22Rv1 (cell line): ENCODE results near the gene MSANTD2.

Experiments used
- ZFX ChIP-seq: fragments of 450-650 bp; IDR thresholded peaks from 2 replicates; pipeline ENCODE4 v1.6.1; 2017; ENCODE audit warnings: antibody characterized with exemption, borderline replicate concordance
- TF ChIP-seq, protein P1 (sequence below): fragments of 450-650 bp; IDR thresholded peaks from 2 replicates; pipeline ENCODE4 v1.5.1; 2017; ENCODE audit warnings: mild to moderate bottlenecking

- TF ChIP-seq, protein P1, sequence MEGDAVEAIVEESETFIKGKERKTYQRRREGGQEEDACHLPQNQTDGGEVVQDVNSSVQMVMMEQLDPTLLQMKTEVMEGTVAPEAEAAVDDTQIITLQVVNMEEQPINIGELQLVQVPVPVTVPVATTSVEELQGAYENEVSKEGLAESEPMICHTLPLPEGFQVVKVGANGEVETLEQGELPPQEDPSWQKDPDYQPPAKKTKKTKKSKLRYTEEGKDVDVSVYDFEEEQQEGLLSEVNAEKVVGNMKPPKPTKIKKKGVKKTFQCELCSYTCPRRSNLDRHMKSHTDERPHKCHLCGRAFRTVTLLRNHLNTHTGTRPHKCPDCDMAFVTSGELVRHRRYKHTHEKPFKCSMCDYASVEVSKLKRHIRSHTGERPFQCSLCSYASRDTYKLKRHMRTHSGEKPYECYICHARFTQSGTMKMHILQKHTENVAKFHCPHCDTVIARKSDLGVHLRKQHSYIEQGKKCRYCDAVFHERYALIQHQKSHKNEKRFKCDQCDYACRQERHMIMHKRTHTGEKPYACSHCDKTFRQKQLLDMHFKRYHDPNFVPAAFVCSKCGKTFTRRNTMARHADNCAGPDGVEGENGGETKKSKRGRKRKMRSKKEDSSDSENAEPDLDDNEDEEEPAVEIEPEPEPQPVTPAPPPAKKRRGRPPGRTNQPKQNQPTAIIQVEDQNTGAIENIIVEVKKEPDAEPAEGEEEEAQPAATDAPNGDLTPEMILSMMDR = no peak
- TF ChIP-seq ZFX = no peak
Measured at GRCh38 chr11:124839972-124840621, 39.9 kb upstream of the MSANTD2 start.
